GM23248 (cell line): Measurements from ENCODE around the gene CDK5RAP3.

Source experiments
- EZH2 ChIP-seq: fragments of 200-600 bp; sonication (generic); IDR thresholded peaks from 2 replicates; pipeline ENCODE4 v1.6.1; 2018; ENCODE audit warnings: antibody characterized with exemption, mild to moderate bottlenecking; ENCODE audit not compliant: insufficient read depth, poor library complexity, severe bottlenecking
- EZH2phosphoT487 ChIP-seq: fragments of 200-600 bp; sonication (generic); IDR thresholded peaks from 2 replicates; pipeline ENCODE4 v1.6.1; 2018; ENCODE audit warnings: antibody characterized with exemption, moderate library complexity, mild to moderate bottlenecking, low read depth; ENCODE audit not compliant: insufficient read depth

- no peak for TF ChIP-seq EZH2
- no peak for TF ChIP-seq EZH2phosphoT487
Observed at GRCh38 chr17:47967607-47968252, 3.2 kb upstream of the CDK5RAP3 start.
